HG02759 (cell line): ENCODE measurements around the gene KISS1R.
"Not testable (repeated sequence)": the region's sequence is repeated elsewhere in the genome, so short reads cannot be mapped to it uniquely, and the experiment has no call there.

Experiments used
- ATAC-seq: cut with Tn5 transposase; IDR thresholded peaks from one replicate; pipeline ENCODE4 v1.9.1; 2021; ENCODE audit warnings: mild to moderate bottlenecking, moderate library complexity; ENCODE audit not compliant: unreplicated experiment

KISS1R gene

GRCh38 chr19:952049-952679 lies 35.0 kb downstream of the KISS1R start:
- ATAC-seq = no peak

- ATAC-seq = no peak
These were observed 35.7 kb downstream of the KISS1R start for GRCh38 chr19:952680-953444.

GRCh38 chr19:953445-954271 lies 36.5 kb downstream of the KISS1R start:
- ATAC-seq = no peak

- no peak for ATAC-seq
These were observed 37.1 kb downstream of the KISS1R start for GRCh38 chr19:954272-954671.

GRCh38 chr19:954672-955494 lies 37.8 kb downstream of the KISS1R start:
- no peak for ATAC-seq

- ATAC-seq = no peak
These were observed 39.0 kb downstream of the KISS1R start for GRCh38 chr19:955803-956765.

GRCh38 chr19:956766-957440 lies 39.8 kb downstream of the KISS1R start:
- no peak for ATAC-seq

- ATAC-seq = not testable (repeated sequence)
These were observed 40.4 kb downstream of the KISS1R start for GRCh38 chr19:957578-957977.

- no peak for ATAC-seq
These were observed 42.1 kb downstream of the KISS1R start for GRCh38 chr19:958967-959855.

- no peak for ATAC-seq
These were observed 42.9 kb downstream of the KISS1R start for GRCh38 chr19:960020-960419.

- no peak for ATAC-seq
These were observed 43.4 kb downstream of the KISS1R start for GRCh38 chr19:960601-960938.

GRCh38 chr19:961866-962620 lies 44.9 kb downstream of the KISS1R start:
- no peak for ATAC-seq

GRCh38 chr19:962683-963400 lies 45.7 kb downstream of the KISS1R start:
- no peak for ATAC-seq

- ATAC-seq = no peak
These were observed 46.4 kb downstream of the KISS1R start for GRCh38 chr19:963486-963951.

- ATAC-seq = no peak
These were observed 47.0 kb downstream of the KISS1R start for GRCh38 chr19:964116-964520.

- ATAC-seq = no peak
These were observed 47.9 kb downstream of the KISS1R start for GRCh38 chr19:964761-965694.
